H1 (cell line): ENCODE measurements around the gene TERB1. TPM values are rescaled to one million over a fixed set of nuclear protein-coding genes. Genes with fewer than 3 reads are reported as not detected.

ENCODE experiments used
- CTCF ChIA-PET: fragments of 300-600 bp; sonication (Branson Sonifier 250); formaldehyde crosslinking; loops from one replicate; lab custom pipeline; 2021; ENCODE audit not compliant: partially characterized antibody; lab: Charles Lee
- POLR2A ChIA-PET: fragments of 300-600 bp; sonication (Branson Sonifier 250); formaldehyde crosslinking; loops from one replicate; lab custom pipeline; 2021; ENCODE audit warnings: inconsistent platforms; ENCODE audit not compliant: partially characterized antibody; lab: Charles Lee
- DNase-seq, 2 experiments: peaks; one replicate each; pipeline versions ENCODE4 v3.0.0 to v3.0.0-alpha.2; 2010 to 2022; ENCODE audit warnings: low spot score in 2 of 2, low read depth in 1 of 2, mixed read lengths in 1 of 2
- FAIRE-seq: peaks from 2 replicates; lab custom pipeline; 2011; peaks lifted over from hg19 to GRCh38; lab: Jason Lieb, UNC
- H2AFZ ChIP-seq: 2 replicates; pipeline ENCODE4 v1.8.1; 2012; ENCODE audit warnings: low read length, inconsistent platforms
- H2AK5ac ChIP-seq: 2 replicates; pipeline ENCODE4 v1.6.1; 2013; ENCODE audit warnings: low read depth, low read length
- H2BK120ac ChIP-seq: replicated peaks from 2 replicates; pipeline ENCODE3; 2013; ENCODE audit warnings: low read depth, low read length, inconsistent platforms
- H2BK12ac ChIP-seq: 2 replicates; pipeline ENCODE4 v1.6.1; 2013; ENCODE audit warnings: low read depth, low read length
- H2BK15ac ChIP-seq: 2 replicates; pipeline ENCODE4 v1.6.1; 2013; ENCODE audit warnings: low read length
- H2BK20ac ChIP-seq: 2 replicates; pipeline ENCODE4 v1.6.1; 2013; ENCODE audit warnings: low read length
- H2BK5ac ChIP-seq: 2 replicates; pipeline ENCODE4 v1.6.1; 2013; ENCODE audit warnings: low read depth, low read length
- H3K14ac ChIP-seq: 2 replicates; pipeline ENCODE4 v1.6.1; 2013; ENCODE audit warnings: inconsistent platforms; ENCODE audit not compliant: insufficient read length
- H3K18ac ChIP-seq: 2 replicates; pipeline ENCODE4 v1.6.1; 2013; ENCODE audit warnings: low read length; ENCODE audit errors: extremely low read depth
- H3K23ac ChIP-seq: 2 replicates; pipeline ENCODE4 v1.6.1; 2013; ENCODE audit warnings: inconsistent platforms; ENCODE audit not compliant: insufficient read length
- H3K23me2 ChIP-seq: 2 replicates; pipeline ENCODE4 v1.6.1; 2013; ENCODE audit warnings: low read depth, low read length
- H3K27ac ChIP-seq: 2 replicates; pipeline ENCODE4 v1.6.1; 2011; ENCODE audit warnings: low read depth, low read length, inconsistent platforms
- H3K27me3 ChIP-seq, 4 experiments: replicated peaks in 1 of 4; 1 replicate in 1 of 4; 2 replicates in 3 of 4; pipeline versions ENCODE4 v1.6.1 to v1.8.1; 2011 to 2013; ENCODE audit warnings: low read length in 3 of 4, mild to moderate bottlenecking in 3 of 4, inconsistent platforms in 2 of 4, mixed read lengths in 2 of 4, moderate library complexity in 1 of 4; ENCODE audit not compliant: control insufficient read depth in 3 of 4, insufficient read depth in 3 of 4; ENCODE audit errors: extremely low read depth in 1 of 4
- H3K36me3 ChIP-seq, 4 experiments: 2 replicates each; pipeline versions ENCODE4 v1.6.1 to v1.8.1; 2011 to 2013; ENCODE audit warnings: mild to moderate bottlenecking in 4 of 4, low read length in 3 of 4, moderate library complexity in 2 of 4, control low read depth in 1 of 4, inconsistent platforms in 1 of 4; ENCODE audit not compliant: insufficient read depth in 4 of 4, control insufficient read depth in 2 of 4
- H3K4ac ChIP-seq: replicated peaks from 2 replicates; pipeline ENCODE3; 2013; ENCODE audit warnings: low read length, low read depth, mixed read lengths, inconsistent platforms; ENCODE audit not compliant: insufficient read length
- H3K4me1 ChIP-seq, 4 experiments: replicated peaks in 1 of 4; 1 replicate in 1 of 4; 2 replicates in 3 of 4; pipeline versions ENCODE4 v1.6.1 to v1.8.1; 2011 to 2013; ENCODE audit warnings: low read length in 3 of 4, inconsistent platforms in 2 of 4, mixed read lengths in 1 of 4; ENCODE audit not compliant: insufficient read depth in 4 of 4, control insufficient read depth in 3 of 4
- H3K4me2 ChIP-seq, 2 experiments: 2 replicates each; pipeline versions ENCODE4 v1.6.1 to v1.8.1; 2011 to 2013; ENCODE audit warnings: low read depth in 2 of 2, low read length in 2 of 2, control low read depth in 1 of 2, inconsistent platforms in 1 of 2, mild to moderate bottlenecking in 1 of 2; ENCODE audit not compliant: insufficient read depth in 1 of 2
- H3K4me3 ChIP-seq, 4 experiments: fragments of 200-600, 300-600 bp in 1 of 4; sonication (generic), shearing (Covaris generic), sonication (Bioruptor Twin) in 1 of 4; 2 replicates each; pipeline versions ENCODE4 v1.5.1 to v1.8.1; 2011 to 2016; ENCODE audit warnings: low read length in 4 of 4, low read depth in 3 of 4, control low read depth in 2 of 4, inconsistent platforms in 2 of 4, mild to moderate bottlenecking in 2 of 4, mixed read lengths in 1 of 4, moderate library complexity in 1 of 4; ENCODE audit not compliant: insufficient read depth in 2 of 4; ENCODE audit errors: extremely low read depth in 1 of 4
- H3K56ac ChIP-seq: replicated peaks from 2 replicates; pipeline ENCODE3; 2013; ENCODE audit warnings: low read depth, mild to moderate bottlenecking, mixed read lengths, low read length, inconsistent platforms; ENCODE audit not compliant: insufficient read length
- H3K79me1 ChIP-seq: 2 replicates; pipeline ENCODE4 v1.6.1; 2013; ENCODE audit warnings: low read depth, low read length, control low read depth
- H3K79me2 ChIP-seq, 2 experiments: 2 replicates each; pipeline versions ENCODE4 v1.6.1 to v1.8.1; 2012 to 2013; ENCODE audit warnings: low read length in 2 of 2, mild to moderate bottlenecking in 2 of 2, inconsistent platforms in 1 of 2; ENCODE audit not compliant: insufficient read depth in 2 of 2, control insufficient read depth in 1 of 2
- H3K9ac ChIP-seq, 4 experiments: replicated peaks in 1 of 4; 1 replicate in 1 of 4; 2 replicates in 3 of 4; pipeline versions ENCODE4 v1.6.1 to v1.8.1; 2011 to 2013; ENCODE audit warnings: low read depth in 3 of 4, low read length in 3 of 4, control low read depth in 2 of 4, mild to moderate bottlenecking in 2 of 4, moderate library complexity in 2 of 4, inconsistent platforms in 1 of 4; ENCODE audit errors: extremely low read depth in 1 of 4
- H3K9me3 ChIP-seq, 2 experiments: 2 replicates each; pipeline versions ENCODE4 v1.6.1 to v1.8.1; 2012 to 2013; ENCODE audit warnings: mild to moderate bottlenecking in 2 of 2, moderate library complexity in 2 of 2, control low read depth in 1 of 2, inconsistent platforms in 1 of 2, low read depth in 1 of 2, low read length in 1 of 2, mixed read lengths in 1 of 2; ENCODE audit not compliant: insufficient read depth in 2 of 2
- H4K20me1 ChIP-seq, 2 experiments: replicated peaks in 1 of 2; 2 replicates each; pipeline versions ENCODE3 to v1.8.1; 2011 to 2013; ENCODE audit warnings: inconsistent platforms in 2 of 2, low read length in 2 of 2, mild to moderate bottlenecking in 1 of 2; ENCODE audit not compliant: insufficient read depth in 2 of 2, control insufficient read depth in 1 of 2
- H4K5ac ChIP-seq: 2 replicates; pipeline ENCODE4 v1.6.1; 2013; ENCODE audit warnings: low read length, low read depth, mixed read lengths, inconsistent platforms; ENCODE audit not compliant: insufficient read length
- H4K8ac ChIP-seq: 2 replicates; pipeline ENCODE4 v1.8.0; 2013; ENCODE audit warnings: mild to moderate bottlenecking, moderate library complexity, low read length, inconsistent platforms; ENCODE audit not compliant: insufficient read depth; ENCODE audit errors: extremely low read depth
- H4K91ac ChIP-seq: replicated peaks from 2 replicates; pipeline ENCODE3; 2013; ENCODE audit warnings: low read length, mixed read lengths, inconsistent platforms; ENCODE audit not compliant: insufficient read length
- BACH1 ChIP-seq: IDR thresholded peaks from 2 replicates; pipeline ENCODE4 v1.6.1; 2012; ENCODE audit warnings: low read length, improper control_type of control experiment
- CEBPB ChIP-seq: IDR thresholded peaks from 2 replicates; pipeline ENCODE4 v1.6.1; 2012; ENCODE audit warnings: low read depth, low read length
- CHD1 ChIP-seq: IDR thresholded peaks from 2 replicates; pipeline ENCODE4 v1.6.1; 2012; ENCODE audit warnings: low read depth, low read length, improper control_type of control experiment
- EZH2 ChIP-seq: fragments of 200-600 bp; sonication (generic); IDR thresholded peaks from 2 replicates; pipeline ENCODE4 v1.7.1; 2012; ENCODE audit warnings: low read depth, mild to moderate bottlenecking, moderate library complexity, low read length, inconsistent platforms; ENCODE audit not compliant: severe bottlenecking
- FOSL1 ChIP-seq: IDR thresholded peaks from 2 replicates; pipeline ENCODE4 v1.6.1; 2011; ENCODE audit warnings: mild to moderate bottlenecking, low read depth, low read length, moderate library complexity; ENCODE audit not compliant: insufficient read depth
- JUND ChIP-seq: IDR thresholded peaks from 2 replicates; pipeline ENCODE4 v1.6.1; 2011; ENCODE audit warnings: mild to moderate bottlenecking, improper control_type of control experiment, low read length
- KDM1A ChIP-seq: fragments of 200-600, 300-600 bp; sonication (generic); IDR thresholded peaks from 2 replicates; pipeline ENCODE4 v1.7.1; 2016; ENCODE audit warnings: mild to moderate bottlenecking, low read length, borderline replicate concordance
- NRF1 ChIP-seq: IDR thresholded peaks from 2 replicates; pipeline ENCODE4 v1.6.1; 2011; ENCODE audit warnings: mild to moderate bottlenecking, low read depth, low read length, improper control_type of control experiment
- RBBP5 ChIP-seq: IDR thresholded peaks from 2 replicates; pipeline ENCODE4 v1.7.1; 2012; ENCODE audit warnings: low read depth, mild to moderate bottlenecking, inconsistent platforms, low read length, moderate library complexity, borderline replicate concordance
- RFX5 ChIP-seq: IDR thresholded peaks from 2 replicates; pipeline ENCODE4 v1.6.1; 2011; ENCODE audit warnings: low read depth, low read length, improper control_type of control experiment, borderline replicate concordance
- TAF7 ChIP-seq: optimal IDR thresholded peaks from 2 replicates; pipeline ENCODE3; 2011; ENCODE audit warnings: low read depth, mild to moderate bottlenecking, inconsistent platforms, low read length, moderate library complexity, borderline replicate concordance
- USF2 ChIP-seq: IDR thresholded peaks from 2 replicates; pipeline ENCODE4 v1.6.1; 2011; ENCODE audit warnings: low read length, improper control_type of control experiment
- YY1 ChIP-seq: IDR thresholded peaks from 2 replicates; pipeline ENCODE4 v1.6.1; 2011; ENCODE audit warnings: low read depth, mild to moderate bottlenecking, low read length
- ZNF274 ChIP-seq: IDR thresholded peaks from 2 replicates; pipeline ENCODE4 v1.7.0; 2012; ENCODE audit warnings: low read length, borderline replicate concordance; ENCODE audit errors: extremely low read depth
- WGBS, 2 experiments: shearing (Covaris generic) in 1 of 2; methylation state at CpG; one replicate each; pipeline versions ENCODE4 v1.1.6 to v1.1.7; 2013 to 2015; ENCODE audit warnings: low lambda C conversion rate in 2 of 2, mixed read lengths in 2 of 2, inconsistent platforms in 1 of 2, low coverage in 1 of 2, missing lambda C conversion rate in 1 of 2; ENCODE audit not compliant: insufficient replicate concordance in 2 of 2, insufficient coverage in 1 of 2, insufficient read length in 1 of 2; ENCODE audit errors: extremely low coverage in 1 of 2, missing lambda C conversion rate in 1 of 2; 5-methylcytosine and 5-hydroxymethylcytosine counted together
- polyA plus RNA-seq, 7 experiments: library from polyadenylated mRNA; depleted of rRNA in 3 of 7; stranded (reverse) in 5 of 7; unstranded in 2 of 7; fragments of >200 nt in 5 of 7; fragments of 200-250 nt in 2 of 7; gene quantifications; 1 replicate in 5 of 7; 2 replicates in 1 of 7; 4 replicates in 1 of 7; pipeline versions ENCODE4 v1.2.1 to v1.2.3, GENCODE V29; 2011 to 2013; ENCODE audit warnings: missing spikeins in 2 of 7, mixed read lengths in 2 of 7
- total RNA-seq: library from RNA; stranded (reverse); fragmentation: NEBNext Ultra II Directional; extraction: Animal tissue kit (Norgen Biotek cat#: 25700); gene quantifications from 2 replicates; pipeline ENCODE4 v1.2.1, GENCODE V29; 2021

Gene TERB1
- total and polyA plus RNA-seq, 2 of the 8 experiments (the other 6 are each of a cell fraction or from before 2014, with no cell fraction given), result not detected

- ChIA-PET POLR2A (interaction anchor here (0.7 to 2.7 kb wide), 4 partner anchors 9 to 20 kb away, joined by 3 to 9 read pairs (median 4); partner anchors contain the start of genes NAE1 and TERB1), CTCF (interaction anchor here (0.9 to 1.9 kb wide), 4 partner anchors 14 to 57 kb away, joined by 3 to 5 read pairs (median 4); no protein-coding TSS in a partner anchor)
- Histone ChIP-seq H4K91ac (no peak overlapping the region), H3K9ac (no peak overlapping the region), H4K20me1 (peaks cover 0 to 6% of the 10 kb centered on the region in 2 experiments), H3K4ac (no peak overlapping the region), H2BK5ac (no peak overlapping the region), H3K36me3 (peaks cover 16 to 78% (median 47%) of the 10 kb centered on the region in 4 experiments), H2BK15ac (no peak overlapping the region), H3K23ac (no peak overlapping the region), H2AFZ (no peak overlapping the region), H4K8ac (no peak overlapping the region), H4K5ac (no peak overlapping the region), H3K9me3 (no peaks in the 10 kb centered on the region), H3K79me2 (no peaks in the 10 kb centered on the region), H3K18ac (no peak overlapping the region), H2BK12ac (no peak overlapping the region), H3K4me1 (no peaks in the 10 kb centered on the region), H3K4me3 (no peak overlapping the region), H2BK120ac (no peak overlapping the region), H2AK5ac (no peak overlapping the region), H3K4me2 (no peak overlapping the region), H3K14ac (no peak overlapping the region), H3K79me1 (no peaks in the 10 kb centered on the region), H3K27ac (no peak overlapping the region), H3K56ac (no peak overlapping the region), H3K27me3 (no peaks in the 10 kb centered on the region), H3K23me2 (no peaks in the 10 kb centered on the region), H2BK20ac (no peak overlapping the region)
- WGBS, 2 experiments, result 86% methylated on average over 4 of the region's 4 CpGs; no CpG with 5 or more reads in 1 of the 2 experiments
- DNase-seq (no peak), FAIRE-seq (no peak)
- TF ChIP-seq RBBP5 (no peak), CHD1 (no peak), TAF7 (no peak), CEBPB (no peak), FOSL1 (no peak), NRF1 (no peak), YY1 (no peak), RFX5 (no peak), EZH2 (no peak), KDM1A (no peak), BACH1 (no peak), JUND (no peak), ZNF274 (no peak), USF2 (no peak)
Measured at GRCh38 chr16:66810391-66810790, 9.0 kb upstream of the TERB1 start.
